H9 (cell line): ENCODE measurements around the gene MKRN2OS. TPM values are rescaled to one million over a fixed set of nuclear protein-coding genes. Genes with fewer than 3 reads are reported as not detected.

ENCODE experiments used
- DNase-seq: peaks from one replicate; pipeline ENCODE4 v3.0.0-alpha.2; 2017
- H2AFZ ChIP-seq: one replicate; pipeline ENCODE4 v1.6.1; 2013; ENCODE audit warnings: mild to moderate bottlenecking, low read length, control low read depth, moderate library complexity
- H2AK5ac ChIP-seq: 2 replicates; pipeline ENCODE4 v1.6.1; 2013; ENCODE audit warnings: low read length, control low read depth, mixed read lengths; ENCODE audit not compliant: insufficient read length
- H2BK120ac ChIP-seq: one replicate; pipeline ENCODE4 v1.6.1; 2013; ENCODE audit warnings: low read depth, mild to moderate bottlenecking, low read length, control low read depth, inconsistent platforms; ENCODE audit not compliant: poor library complexity, severe bottlenecking
- H2BK12ac ChIP-seq: 2 replicates; pipeline ENCODE4 v1.6.1; 2013; ENCODE audit warnings: low read length, control low read depth, mixed read lengths, low read depth; ENCODE audit not compliant: insufficient read length
- H2BK15ac ChIP-seq: 2 replicates; pipeline ENCODE4 v1.6.1; 2013; ENCODE audit warnings: low read depth, low read length, control low read depth
- H2BK20ac ChIP-seq: one replicate; pipeline ENCODE4 v1.6.1; 2013; ENCODE audit warnings: low read depth, mild to moderate bottlenecking, low read length, control low read depth, inconsistent platforms; ENCODE audit not compliant: poor library complexity, severe bottlenecking
- H2BK5ac ChIP-seq: 2 replicates; pipeline ENCODE4 v1.6.1; 2013; ENCODE audit warnings: low read length, control low read depth, mixed read lengths; ENCODE audit not compliant: insufficient read length
- H3K14ac ChIP-seq: 2 replicates; pipeline ENCODE4 v1.6.1; 2013; ENCODE audit warnings: low read length, control low read depth; ENCODE audit not compliant: insufficient read depth
- H3K18ac ChIP-seq: 2 replicates; pipeline ENCODE4 v1.6.1; 2013; ENCODE audit warnings: low read depth, mild to moderate bottlenecking, mixed read lengths, low read length, control low read depth; ENCODE audit not compliant: insufficient read length
- H3K23ac ChIP-seq: 2 replicates; pipeline ENCODE4 v1.6.1; 2013; ENCODE audit warnings: low read length, control low read depth, mixed read lengths, low read depth; ENCODE audit not compliant: insufficient read length
- H3K23me2 ChIP-seq: 2 replicates; pipeline ENCODE4 v1.6.1; 2013; ENCODE audit warnings: low read depth, mild to moderate bottlenecking, mixed read lengths, low read length, control low read depth; ENCODE audit not compliant: insufficient read length, poor library complexity, severe bottlenecking
- H3K27ac ChIP-seq: 2 replicates; pipeline ENCODE4 v1.5.1; 2013; ENCODE audit warnings: low read length, control low read depth, mixed read lengths, low read depth; ENCODE audit not compliant: insufficient read length
- H3K27me3 ChIP-seq: 2 replicates; pipeline ENCODE4 v1.6.1; 2013; ENCODE audit warnings: low read length, control low read depth, inconsistent platforms; ENCODE audit not compliant: insufficient read depth
- H3K4ac ChIP-seq: 2 replicates; pipeline ENCODE4 v1.6.1; 2013; ENCODE audit warnings: low read depth, mild to moderate bottlenecking, control low read depth, inconsistent platforms, low read length, moderate library complexity
- H3K4me1 ChIP-seq: 2 replicates; pipeline ENCODE4 v1.6.1; 2013; ENCODE audit warnings: low read length, control low read depth, inconsistent platforms; ENCODE audit not compliant: insufficient read depth
- H3K4me2 ChIP-seq: 2 replicates; pipeline ENCODE4 v1.6.1; 2013; ENCODE audit warnings: low read length, control low read depth, mixed read lengths; ENCODE audit not compliant: insufficient read length, insufficient read depth
- H3K56ac ChIP-seq: 2 replicates; pipeline ENCODE4 v1.6.1; 2013; ENCODE audit warnings: low read depth, mild to moderate bottlenecking, mixed read lengths, low read length, control low read depth; ENCODE audit not compliant: insufficient read length
- H3K79me1 ChIP-seq: 2 replicates; pipeline ENCODE4 v1.6.1; 2013; ENCODE audit warnings: low read depth, mild to moderate bottlenecking, moderate library complexity, low read length, control low read depth, inconsistent platforms; ENCODE audit not compliant: insufficient read depth, poor library complexity, severe bottlenecking
- H3K79me2 ChIP-seq: 2 replicates; pipeline ENCODE4 v1.6.1; 2013; ENCODE audit warnings: low read length, control low read depth, inconsistent platforms; ENCODE audit not compliant: insufficient read depth
- H3K9ac ChIP-seq: 2 replicates; pipeline ENCODE4 v1.6.1; 2013; ENCODE audit warnings: low read length, control low read depth, mixed read lengths; ENCODE audit not compliant: insufficient read length; ENCODE audit errors: extremely low read depth
- H3K9me3 ChIP-seq: one replicate; pipeline ENCODE4 v1.6.1; 2013; ENCODE audit warnings: low read depth, low read length, inconsistent platforms; ENCODE audit not compliant: control insufficient read depth
- H3T11ph ChIP-seq: one replicate; pipeline ENCODE4 v1.6.1; 2013; ENCODE audit warnings: mild to moderate bottlenecking, low read length, control low read depth, inconsistent platforms
- H4K20me1 ChIP-seq: one replicate; pipeline ENCODE4 v1.6.1; 2013; ENCODE audit not compliant: control insufficient read depth, insufficient read length, insufficient read depth
- H4K5ac ChIP-seq: 2 replicates; pipeline ENCODE4 v1.6.1; 2013; ENCODE audit warnings: low read depth, mild to moderate bottlenecking, mixed read lengths, low read length, control low read depth; ENCODE audit not compliant: insufficient read length
- H4K8ac ChIP-seq: replicated peaks from 2 replicates; pipeline ENCODE4 v1.6.1; 2013; ENCODE audit warnings: low read length, control low read depth, mixed read lengths, low read depth; ENCODE audit not compliant: insufficient read length
- H4K91ac ChIP-seq: 2 replicates; pipeline ENCODE4 v1.6.1; 2013; ENCODE audit warnings: low read depth, mild to moderate bottlenecking, moderate library complexity, mixed read lengths, low read length, control low read depth; ENCODE audit not compliant: insufficient read length
- H3K27ac Mint-ChIP-seq, 3 experiments: 2 replicates in 2 of 3; 3 replicates in 1 of 3; pipeline ENCODE4 v1.8.0; 2020 to 2021; ENCODE audit warnings: mixed read lengths in 3 of 3, mild to moderate bottlenecking in 1 of 3, moderate library complexity in 1 of 3
- H3K27me3 Mint-ChIP-seq: 2 replicates; pipeline ENCODE4 v1.8.0; 2021; ENCODE audit warnings: low read depth, mild to moderate bottlenecking, moderate library complexity, mixed read lengths
- H3K36me3 Mint-ChIP-seq, 3 experiments: 2 replicates in 2 of 3; 3 replicates in 1 of 3; pipeline ENCODE4 v1.8.0; 2020 to 2021; ENCODE audit warnings: low read depth in 3 of 3, mixed read lengths in 3 of 3; ENCODE audit not compliant: insufficient read depth in 1 of 3
- H3K4me1 Mint-ChIP-seq, 2 experiments: 2 replicates each; pipeline ENCODE4 v1.8.0; 2020; ENCODE audit warnings: mixed read lengths in 2 of 2
- H3K4me3 Mint-ChIP-seq, 2 experiments: 2 replicates in 1 of 2; 3 replicates in 1 of 2; pipeline ENCODE4 v1.8.0; 2020 to 2021; ENCODE audit warnings: mild to moderate bottlenecking in 2 of 2, mixed read lengths in 2 of 2, moderate library complexity in 1 of 2
- H3K9me3 Mint-ChIP-seq, 2 experiments: 2 replicates in 1 of 2; 3 replicates in 1 of 2; pipeline ENCODE4 v1.8.0; 2020; ENCODE audit warnings: mild to moderate bottlenecking in 2 of 2, mixed read lengths in 2 of 2, moderate library complexity in 1 of 2
- WGBS: extraction: QIAGEN DNeasy Blood & Tissue Kit; methylation state at CpG from one replicate; pipeline ENCODE4 v1.1.7; 2013; ENCODE audit warnings: missing lambda C conversion rate, low lambda C conversion rate, mixed read lengths; ENCODE audit not compliant: insufficient read length; ENCODE audit errors: extremely low coverage; 5-methylcytosine and 5-hydroxymethylcytosine counted together
- total RNA-seq: library from RNA; stranded (reverse); gene quantifications from 2 replicates; pipeline ENCODE4 v1.2.1, GENCODE V29; 2021
- TF ChIP-seq, protein P1 (sequence below): fragments of 200-600 bp; sonication (generic); conservative IDR thresholded peaks from 3 replicates; pipeline ENCODE4 v1.8.0; 2021; ENCODE audit warnings: antibody characterized with exemption, mild to moderate bottlenecking

Gene MKRN2OS
- total RNA-seq, 1 experiment from 2014 or later: 0.44 TPM

DNA sequence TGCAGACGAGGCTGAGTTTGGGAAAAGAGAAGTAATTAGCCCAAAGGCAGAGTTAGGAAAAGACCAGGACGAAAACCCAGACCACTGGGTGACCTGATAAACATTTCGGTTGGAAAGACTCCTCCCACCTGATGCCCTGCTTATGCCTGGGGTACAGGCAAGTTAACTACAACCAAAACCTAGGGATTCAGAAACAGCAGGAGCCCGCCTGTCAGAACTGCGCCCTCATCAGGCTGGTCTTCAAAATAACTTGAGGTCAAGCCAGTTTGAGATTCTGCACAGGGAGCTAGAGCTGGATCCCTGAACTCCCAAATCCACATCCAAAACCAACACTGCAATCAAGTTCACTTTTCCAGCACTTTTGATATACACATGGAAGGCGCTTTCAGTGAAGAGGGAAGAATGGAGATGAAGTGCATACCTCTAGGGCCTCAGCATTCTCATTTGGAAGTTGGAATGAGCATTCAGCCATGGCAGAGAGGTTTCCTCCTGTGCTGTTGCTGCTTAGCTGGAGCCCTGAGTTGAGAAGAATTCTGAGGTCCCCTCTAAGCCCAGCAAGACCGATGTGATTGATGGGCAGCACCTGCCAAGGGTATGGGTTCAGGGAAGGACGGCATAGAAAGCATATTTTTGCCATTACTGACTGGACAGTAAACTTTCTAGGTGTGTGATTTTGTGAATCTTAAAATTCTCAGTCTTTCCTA is 49.4 kb downstream of the MKRN2OS start:
- Histone ChIP-seq H3K27me3 (no peaks in the 10 kb centered on the region), H4K5ac (no peak overlapping the region), H3K4ac (no peak overlapping the region), H4K8ac (no peak overlapping the region), H2AK5ac (no peak overlapping the region), H3K56ac (no peak overlapping the region), H3T11ph (no peak overlapping the region), H2BK20ac (no peak overlapping the region), H4K20me1 (no peaks in the 10 kb centered on the region), H3K27ac (no peak overlapping the region), H3K9me3 (no peaks in the 10 kb centered on the region), H2BK5ac (no peak overlapping the region), H4K91ac (no peak overlapping the region), H3K23ac (no peak overlapping the region), H3K9ac (no peak overlapping the region), H3K79me2 (no peaks in the 10 kb centered on the region), H2BK12ac (no peak overlapping the region), H2BK15ac (no peak overlapping the region), H2AFZ (no peak overlapping the region), H3K14ac (no peak overlapping the region), H3K18ac (no peak overlapping the region), H3K4me1 (no peaks in the 10 kb centered on the region), H3K4me2 (no peak overlapping the region), H3K79me1 (no peaks in the 10 kb centered on the region), H3K23me2 (no peaks in the 10 kb centered on the region), H2BK120ac (no peak overlapping the region)
- Mint-ChIP-seq H3K27ac (no peak overlapping the region), H3K36me3 (peaks cover 32 to 74% (median 62%) of the 10 kb centered on the region in 3 experiments; a peak in 6 of 7 replicates), H3K4me3 (no peak overlapping the region), H3K27me3 (no peaks in the 10 kb centered on the region), H3K4me1 (no peaks in the 10 kb centered on the region; a peak in 1 of 4 replicates), H3K9me3 (no peaks in the 10 kb centered on the region)
- WGBS: no CpG with 5 or more reads among the region's 8 CpGs
- DNase-seq: peak; percentile 58
- TF ChIP-seq, protein P1, sequence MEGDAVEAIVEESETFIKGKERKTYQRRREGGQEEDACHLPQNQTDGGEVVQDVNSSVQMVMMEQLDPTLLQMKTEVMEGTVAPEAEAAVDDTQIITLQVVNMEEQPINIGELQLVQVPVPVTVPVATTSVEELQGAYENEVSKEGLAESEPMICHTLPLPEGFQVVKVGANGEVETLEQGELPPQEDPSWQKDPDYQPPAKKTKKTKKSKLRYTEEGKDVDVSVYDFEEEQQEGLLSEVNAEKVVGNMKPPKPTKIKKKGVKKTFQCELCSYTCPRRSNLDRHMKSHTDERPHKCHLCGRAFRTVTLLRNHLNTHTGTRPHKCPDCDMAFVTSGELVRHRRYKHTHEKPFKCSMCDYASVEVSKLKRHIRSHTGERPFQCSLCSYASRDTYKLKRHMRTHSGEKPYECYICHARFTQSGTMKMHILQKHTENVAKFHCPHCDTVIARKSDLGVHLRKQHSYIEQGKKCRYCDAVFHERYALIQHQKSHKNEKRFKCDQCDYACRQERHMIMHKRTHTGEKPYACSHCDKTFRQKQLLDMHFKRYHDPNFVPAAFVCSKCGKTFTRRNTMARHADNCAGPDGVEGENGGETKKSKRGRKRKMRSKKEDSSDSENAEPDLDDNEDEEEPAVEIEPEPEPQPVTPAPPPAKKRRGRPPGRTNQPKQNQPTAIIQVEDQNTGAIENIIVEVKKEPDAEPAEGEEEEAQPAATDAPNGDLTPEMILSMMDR: peak; percentile 64
